ENCODE measurements around the gene MAP4K1. TPM values are rescaled to one million over a fixed set of nuclear protein-coding genes. Genes with fewer than 3 reads are reported as not detected.

Gene MAP4K1
- total RNA-seq, 2 experiments from 2014 or later: 173 to 185 TPM

- Mint-ChIP-seq H3K36me3 (ENCODE audit: low read depth) (peaks cover 50% of the 10 kb centered on the region), H3K4me1 (ENCODE audit: low read depth) (no peaks in the 10 kb centered on the region), H3K4me3 (no peak overlapping the region), H3K27ac (no peak overlapping the region), H3K27me3 (no peaks in the 10 kb centered on the region), H3K9me3 (no peaks in the 10 kb centered on the region)
- H3K9me3 ChIP-seq (ENCODE audit: control insufficient read depth in 1 of 2, insufficient read depth in 1 of 2, low read length in 2 of 2): no peaks in the 10 kb centered on the region
- TF ChIP-seq, protein P1, sequence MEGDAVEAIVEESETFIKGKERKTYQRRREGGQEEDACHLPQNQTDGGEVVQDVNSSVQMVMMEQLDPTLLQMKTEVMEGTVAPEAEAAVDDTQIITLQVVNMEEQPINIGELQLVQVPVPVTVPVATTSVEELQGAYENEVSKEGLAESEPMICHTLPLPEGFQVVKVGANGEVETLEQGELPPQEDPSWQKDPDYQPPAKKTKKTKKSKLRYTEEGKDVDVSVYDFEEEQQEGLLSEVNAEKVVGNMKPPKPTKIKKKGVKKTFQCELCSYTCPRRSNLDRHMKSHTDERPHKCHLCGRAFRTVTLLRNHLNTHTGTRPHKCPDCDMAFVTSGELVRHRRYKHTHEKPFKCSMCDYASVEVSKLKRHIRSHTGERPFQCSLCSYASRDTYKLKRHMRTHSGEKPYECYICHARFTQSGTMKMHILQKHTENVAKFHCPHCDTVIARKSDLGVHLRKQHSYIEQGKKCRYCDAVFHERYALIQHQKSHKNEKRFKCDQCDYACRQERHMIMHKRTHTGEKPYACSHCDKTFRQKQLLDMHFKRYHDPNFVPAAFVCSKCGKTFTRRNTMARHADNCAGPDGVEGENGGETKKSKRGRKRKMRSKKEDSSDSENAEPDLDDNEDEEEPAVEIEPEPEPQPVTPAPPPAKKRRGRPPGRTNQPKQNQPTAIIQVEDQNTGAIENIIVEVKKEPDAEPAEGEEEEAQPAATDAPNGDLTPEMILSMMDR (IDR thresholded peaks at IDR 0.05): no peak
- CTCF ChIA-PET: no interaction called here
- H3K27me3 ChIP-seq (ENCODE audit: control insufficient read depth in 1 of 2, insufficient read depth in 2 of 2, low read length in 2 of 2): no peaks in the 10 kb centered on the region
- H3K4me1 ChIP-seq (ENCODE audit: insufficient read depth, low read length): no peaks in the 10 kb centered on the region
- H3K27ac ChIP-seq (ENCODE audit: low read depth in 1 of 2, low read length in 2 of 2): no peak overlapping the region
- DNase-seq (no peak), ATAC-seq (ENCODE audit: poor library complexity) (no peak)
- H3K36me3 ChIP-seq (ENCODE audit: insufficient read depth, low read length): peaks cover 38% of the 10 kb centered on the region
- intact Hi-C loops (cut with DNase I, micrococcal nuclease): no loop called here
- no peak overlapping the region for H3K4me3 ChIP-seq (ENCODE audit: low read length)
- POLR2A ChIA-PET: no interaction called here
Measured at GRCh38 chr19:38599722-38600121, 18.0 kb downstream of the MAP4K1 start.

GRCh38 chr19:38597075-38597474, 20.7 kb downstream of the MAP4K1 start:
- TF ChIP-seq, protein P1 (IDR thresholded peaks at IDR 0.05): no peak
- DNase-seq (no peak), ATAC-seq (ENCODE audit: poor library complexity) (no peak)
- H3K4me3 Mint-ChIP-seq: no peak overlapping the region
- peaks cover 59% of the 10 kb centered on the region for H3K36me3 Mint-ChIP-seq (ENCODE audit: low read depth)
- intact Hi-C loops (cut with DNase I, micrococcal nuclease): no loop called here
- Histone ChIP-seq H3K4me3 (ENCODE audit: low read length) (no peak overlapping the region), H3K27ac (ENCODE audit: low read depth in 1 of 2, low read length in 2 of 2) (no peak overlapping the region), H3K36me3 (ENCODE audit: insufficient read depth, low read length) (peaks cover 58% of the 10 kb centered on the region), H3K27me3 (ENCODE audit: control insufficient read depth in 1 of 2, insufficient read depth in 2 of 2, low read length in 2 of 2) (no peaks in the 10 kb centered on the region), H3K9me3 (ENCODE audit: control insufficient read depth in 1 of 2, insufficient read depth in 1 of 2, low read length in 2 of 2) (no peaks in the 10 kb centered on the region), H3K4me1 (ENCODE audit: insufficient read depth, low read length) (no peaks in the 10 kb centered on the region)
- H3K4me1 Mint-ChIP-seq (ENCODE audit: low read depth): no peaks in the 10 kb centered on the region
- no peaks in the 10 kb centered on the region for H3K9me3 Mint-ChIP-seq
- H3K27me3 Mint-ChIP-seq: no peaks in the 10 kb centered on the region
- H3K27ac Mint-ChIP-seq: no peak overlapping the region
- POLR2A ChIA-PET: interaction anchor here (1.0 to 1.4 kb wide), 2 partner anchors 8 to 21 kb away, joined by 3 read pairs; partner anchors contain the start of gene MAP4K1
- CTCF ChIA-PET: no interaction called here

GRCh38 chr19:38596057-38596981, 21.4 kb downstream of the MAP4K1 start:
- Histone ChIP-seq H3K9me3 (ENCODE audit: control insufficient read depth in 1 of 2, insufficient read depth in 1 of 2, low read length in 2 of 2) (no peaks in the 10 kb centered on the region), H3K4me3 (ENCODE audit: low read length) (no peak overlapping the region), H3K36me3 (ENCODE audit: insufficient read depth, low read length) (peaks cover 65% of the 10 kb centered on the region), H3K4me1 (ENCODE audit: insufficient read depth, low read length) (no peaks in the 10 kb centered on the region), H3K27me3 (ENCODE audit: control insufficient read depth in 1 of 2, insufficient read depth in 2 of 2, low read length in 2 of 2) (no peaks in the 10 kb centered on the region), H3K27ac (ENCODE audit: low read depth in 1 of 2, low read length in 2 of 2) (no peak overlapping the region)
- ATAC-seq (ENCODE audit: poor library complexity): no peak
- Mint-ChIP-seq H3K27me3 (no peaks in the 10 kb centered on the region), H3K36me3 (ENCODE audit: low read depth) (peaks cover 56% of the 10 kb centered on the region), H3K9me3 (no peaks in the 10 kb centered on the region), H3K27ac (no peak overlapping the region), H3K4me3 (no peak overlapping the region), H3K4me1 (ENCODE audit: low read depth) (no peaks in the 10 kb centered on the region)
- ChIA-PET CTCF (no interaction called here), POLR2A (interaction anchor here (0.6 to 1.4 kb wide), 3 partner anchors 9 to 194 kb away, joined by 3 to 4 read pairs (median 3); partner anchors contain the start of genes FAM98C and MAP4K1)
- intact Hi-C loops (cut with DNase I, micrococcal nuclease): no loop called here
- TF ChIP-seq, protein P1 (IDR thresholded peaks at IDR 0.05): no peak
- DNase-seq: peak in 5 of 14 experiments; percentile 9 to 54 (median 25)

Measured in CD4-positive, alpha-beta T cell (primary cell).